ENCODE measurements around the gene EFHD2.
"Not testable (repeated sequence)": the region's sequence is repeated elsewhere in the genome, so short reads cannot be mapped to it uniquely, and the experiment has no call there.

Gene EFHD2

GRCh38 chr1:15456313-15456954 lies 46.7 kb downstream of the EFHD2 start, which contains the start of gene CELA2A:
Gene CELA2A (plus strand): TSS chr1:15456732. CDS start chr1:15456754, 22 bp downstream.
- FAIRE-seq, result no peak

- no peak for FAIRE-seq
Observed at GRCh38 chr1:15457585-15457984, 47.9 kb downstream of the EFHD2 start.

- not testable (repeated sequence) for FAIRE-seq
Observed at GRCh38 chr1:15458388-15458787, 48.7 kb downstream of the EFHD2 start.

- FAIRE-seq, result no peak
Observed at GRCh38 chr1:15459771-15460707, 50.4 kb downstream of the EFHD2 start.

GRCh38 chr1:15460708-15461095 lies 51.0 kb downstream of the EFHD2 start:
- no peak for FAIRE-seq

- not testable (repeated sequence) for FAIRE-seq
Observed at GRCh38 chr1:15463064-15463800, 53.5 kb downstream of the EFHD2 start.

GRCh38 chr1:15463926-15464322 lies 54.2 kb downstream of the EFHD2 start:
- FAIRE-seq, result not testable (repeated sequence)

- FAIRE-seq, result no peak
Observed at GRCh38 chr1:15465674-15466073, 56.0 kb downstream of the EFHD2 start.

- FAIRE-seq, result not testable (repeated sequence)
Observed at GRCh38 chr1:15466955-15467625, 57.4 kb downstream of the EFHD2 start.

GRCh38 chr1:15468145-15468544 lies 58.5 kb downstream of the EFHD2 start:
- no peak for FAIRE-seq

- no peak for FAIRE-seq
Observed at GRCh38 chr1:15469361-15469760, 59.7 kb downstream of the EFHD2 start.

- FAIRE-seq, result not testable (repeated sequence)
Observed at GRCh38 chr1:15469821-15470448, 60.2 kb downstream of the EFHD2 start.

GRCh38 chr1:15471067-15471466 lies 61.4 kb downstream of the EFHD2 start:
- FAIRE-seq, result not testable (repeated sequence)

GRCh38 chr1:15471723-15472122 lies 62.0 kb downstream of the EFHD2 start:
- FAIRE-seq, result not testable (repeated sequence)

GRCh38 chr1:15472587-15472986 lies 62.9 kb downstream of the EFHD2 start:
- FAIRE-seq, result no peak

- FAIRE-seq, result no peak
Observed at GRCh38 chr1:15475752-15476314, 66.1 kb downstream of the EFHD2 start, which contains the start of gene CELA2B. Gene CELA2B (plus strand): TSS chr1:15476104. CDS start chr1:15476126, 22 bp downstream.

- FAIRE-seq, result no peak
Observed at GRCh38 chr1:15476927-15477326, 67.2 kb downstream of the EFHD2 start.

GRCh38 chr1:15477646-15478212 lies 68.0 kb downstream of the EFHD2 start:
- no peak for FAIRE-seq
